HUES64 (cell line): Measurements from ENCODE around the gene ARHGAP26.

ENCODE experiments used
- H3K27ac ChIP-seq: 2 replicates; pipeline ENCODE4 v1.7.0; 2013; ENCODE audit warnings: low read depth, low read length, inconsistent platforms
- H3K27me3 ChIP-seq: 2 replicates; pipeline ENCODE4 v1.6.1; 2013; ENCODE audit warnings: mild to moderate bottlenecking, low read length; ENCODE audit not compliant: insufficient read depth
- H3K36me3 ChIP-seq: 2 replicates; pipeline ENCODE4 v1.6.1; 2013; ENCODE audit warnings: mild to moderate bottlenecking, low read length; ENCODE audit not compliant: insufficient read depth
- H3K4me1 ChIP-seq: 2 replicates; pipeline ENCODE4 v1.6.1; 2013; ENCODE audit warnings: mild to moderate bottlenecking, low read length, moderate library complexity; ENCODE audit not compliant: insufficient read depth
- H3K4me3 ChIP-seq: 2 replicates; pipeline ENCODE4 v1.5.1; 2013; ENCODE audit warnings: mild to moderate bottlenecking, low read length, moderate library complexity
- H3K9ac ChIP-seq: 2 replicates; pipeline ENCODE4 v1.6.1; 2013; ENCODE audit warnings: mild to moderate bottlenecking, low read depth, low read length
- H3K9me3 ChIP-seq: 2 replicates; pipeline ENCODE4 v1.6.1; 2013; ENCODE audit warnings: low read depth, low read length; ENCODE audit not compliant: insufficient read depth
- WGBS: fragments of 150-250, 120-280 bp; methylation state at CpG from one replicate; pipeline ENCODE4 v1.1.7; 2013; ENCODE audit warnings: missing lambda C conversion rate; 5-methylcytosine and 5-hydroxymethylcytosine counted together

The ARHGAP26 gene

DNA sequence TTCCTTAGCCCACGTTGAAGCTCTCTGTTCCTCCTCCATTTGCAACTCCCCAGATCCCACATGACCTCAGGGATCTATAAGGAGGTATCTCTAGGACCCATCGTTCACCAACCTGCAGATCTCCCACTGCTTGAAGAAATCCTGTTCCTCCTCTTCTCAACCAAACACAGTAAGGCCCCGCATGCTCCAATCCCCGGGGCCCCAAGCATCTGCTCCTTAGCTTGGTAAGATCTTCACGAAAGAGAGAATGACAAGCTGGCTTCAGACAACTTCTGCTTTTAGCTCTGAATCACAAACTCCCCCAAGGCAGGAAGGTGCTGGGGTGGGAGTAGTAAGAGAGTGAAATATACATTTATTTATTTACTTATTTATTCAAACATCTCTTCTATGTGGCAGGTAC lies 33.0 kb upstream of the ARHGAP26 start:
- Histone ChIP-seq H3K9ac (no peak overlapping the region), H3K27ac (no peak overlapping the region), H3K36me3 (no peaks in the 10 kb centered on the region), H3K27me3 (no peaks in the 10 kb centered on the region), H3K9me3 (no peaks in the 10 kb centered on the region), H3K4me3 (no peak overlapping the region), H3K4me1 (no peaks in the 10 kb centered on the region)
- 85% methylated on average over 5 of the region's 5 CpGs for WGBS

DNA sequence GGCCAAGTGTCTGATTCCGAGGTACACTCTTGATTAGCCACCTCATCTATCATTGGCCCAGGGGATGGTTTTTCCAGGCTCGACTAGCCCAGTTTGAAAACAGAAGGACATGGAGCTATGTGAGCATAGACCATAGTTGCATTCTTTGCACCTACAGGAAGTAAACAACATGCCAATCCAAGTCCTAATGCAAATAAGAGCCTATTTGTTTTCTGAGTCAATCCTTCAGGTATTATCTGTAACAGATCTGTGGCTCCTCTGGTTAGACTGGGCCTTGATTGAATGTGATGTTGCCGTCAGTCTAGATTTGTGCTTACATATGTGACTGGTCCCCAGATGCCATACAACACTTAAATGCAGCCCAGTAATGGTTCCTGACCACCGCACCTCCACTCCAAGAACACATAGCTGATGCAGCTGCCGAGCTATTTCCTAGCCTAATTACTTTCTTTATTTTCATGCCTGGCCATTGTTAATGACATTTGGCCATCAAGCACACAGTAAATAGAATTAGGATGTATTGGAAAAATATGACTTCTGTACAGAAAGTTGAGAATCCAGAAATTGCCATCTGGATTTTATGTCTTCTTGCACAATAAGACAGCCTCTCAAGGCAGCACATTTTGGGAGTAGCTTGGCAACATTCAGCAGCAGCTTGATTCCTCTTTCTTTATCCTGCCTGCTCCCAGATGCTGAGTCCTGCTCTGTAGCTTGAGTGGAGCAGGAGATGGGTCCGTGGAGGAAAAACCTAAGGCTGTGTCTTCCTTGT lies 29.5 kb upstream of the ARHGAP26 start:
- 89% methylated on average over 6 of the region's 6 CpGs for WGBS

GRCh38 chr5:142743592-142744441 lies 26.4 kb upstream of the ARHGAP26 start:
- Histone ChIP-seq H3K4me1 (peaks cover 14% of the 10 kb centered on the region), H3K9ac (peak overlapping the region; percentile 31; the same call in 1 of the 2 replicates), H3K27me3 (no peaks in the 10 kb centered on the region), H3K9me3 (no peaks in the 10 kb centered on the region), H3K4me3 (no peak overlapping the region), H3K27ac (no peak overlapping the region), H3K36me3 (no peaks in the 10 kb centered on the region; the same call in 1 of the 2 replicates)
- WGBS: 79% methylated on average over 7 of the region's 7 CpGs

More for the DNA sequence above, 29.5 kb upstream of the ARHGAP26 start:
- Histone ChIP-seq H3K9ac (no peak overlapping the region), H3K9me3 (no peaks in the 10 kb centered on the region), H3K27me3 (no peaks in the 10 kb centered on the region), H3K4me1 (peaks cover 14% of the 10 kb centered on the region), H3K4me3 (no peak overlapping the region), H3K27ac (no peak overlapping the region), H3K36me3 (no peaks in the 10 kb centered on the region; the same call in 1 of the 2 replicates)

DNA sequence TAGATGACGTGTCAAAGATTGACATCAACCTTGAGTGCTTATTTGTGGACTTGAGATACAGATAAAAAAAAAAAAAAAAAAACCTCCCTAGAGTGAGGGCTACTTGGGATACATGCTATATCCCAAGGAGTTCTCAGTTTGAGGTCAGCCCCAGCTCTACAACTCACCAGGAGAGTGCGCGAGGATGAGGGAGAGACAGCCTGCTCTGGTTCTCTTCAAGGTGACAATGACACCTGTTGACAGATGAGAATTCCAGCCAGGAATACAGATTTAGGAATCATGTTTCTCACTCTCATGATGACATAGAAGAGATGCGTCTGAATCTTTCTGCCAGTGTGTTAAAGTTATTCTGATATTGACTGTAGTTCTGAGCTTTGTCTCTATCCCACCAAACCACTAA lies 24.9 kb upstream of the ARHGAP26 start:
- WGBS: 93% methylated on average over 3 of the region's 4 CpGs
- Histone ChIP-seq H3K4me3 (no peak overlapping the region), H3K36me3 (no peaks in the 10 kb centered on the region; the same call in 1 of the 2 replicates), H3K9me3 (no peaks in the 10 kb centered on the region), H3K9ac (no peak overlapping the region), H3K27me3 (no peaks in the 10 kb centered on the region), H3K4me1 (peaks cover 14% of the 10 kb centered on the region), H3K27ac (no peak overlapping the region)

DNA sequence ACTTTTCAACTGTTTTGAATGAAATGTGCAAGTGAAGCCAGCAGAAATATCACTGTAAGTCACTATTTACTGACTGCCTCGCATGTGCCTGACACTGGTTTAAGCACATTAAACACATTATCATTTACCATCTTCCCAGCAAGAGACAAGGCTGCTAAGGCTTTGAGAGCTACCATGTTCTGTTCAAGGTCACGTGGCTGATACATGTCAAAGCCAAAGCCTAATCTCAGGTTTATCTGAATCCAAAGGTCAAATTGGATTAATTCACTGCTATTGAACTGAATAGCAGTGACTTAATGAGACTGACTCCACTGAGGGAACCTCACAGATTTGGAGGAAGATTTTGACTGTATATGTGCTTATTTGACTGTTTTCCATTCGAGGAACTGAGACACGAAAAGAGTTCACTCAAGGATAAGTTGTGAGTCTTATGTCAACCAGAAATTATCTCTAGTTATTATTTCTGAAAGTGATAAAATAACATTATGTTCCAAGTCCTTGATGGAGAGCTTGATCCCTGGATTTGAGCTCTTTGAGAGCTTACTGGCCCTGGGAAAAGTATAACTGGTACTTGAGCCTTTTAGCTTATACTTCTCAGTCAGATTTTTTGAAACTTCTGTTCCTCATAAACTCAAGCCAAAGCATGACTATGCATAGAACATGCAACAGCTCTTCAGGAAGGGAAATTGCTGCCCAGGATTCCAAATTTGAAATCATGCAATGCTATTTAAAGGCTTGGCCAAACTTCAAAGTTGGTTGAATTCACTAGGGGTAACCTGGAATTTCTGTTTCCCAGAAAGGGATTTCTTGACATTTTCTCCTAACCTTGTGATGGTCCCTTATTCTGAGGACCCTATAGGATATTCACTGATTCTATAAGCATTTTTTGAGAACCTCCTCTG lies 23.4 kb upstream of the ARHGAP26 start:
- Histone ChIP-seq H3K9ac (no peak overlapping the region), H3K9me3 (no peaks in the 10 kb centered on the region), H3K27me3 (no peaks in the 10 kb centered on the region), H3K27ac (no peak overlapping the region), H3K36me3 (no peaks in the 10 kb centered on the region; the same call in 1 of the 2 replicates), H3K4me1 (peaks cover 14% of the 10 kb centered on the region), H3K4me3 (no peak overlapping the region)
- 93% methylated on average over 4 of the region's 4 CpGs for WGBS

- Histone ChIP-seq H3K4me1 (peaks cover 13% of the 10 kb centered on the region), H3K27me3 (no peaks in the 10 kb centered on the region), H3K27ac (no peak overlapping the region), H3K9me3 (no peaks in the 10 kb centered on the region), H3K4me3 (no peak overlapping the region), H3K9ac (no peak overlapping the region), H3K36me3 (no peaks in the 10 kb centered on the region; the same call in 1 of the 2 replicates)
- WGBS: no CpG with 5 or more reads among the region's 1 CpG
Observed at GRCh38 chr5:142748132-142748531, 22.0 kb upstream of the ARHGAP26 start.

DNA sequence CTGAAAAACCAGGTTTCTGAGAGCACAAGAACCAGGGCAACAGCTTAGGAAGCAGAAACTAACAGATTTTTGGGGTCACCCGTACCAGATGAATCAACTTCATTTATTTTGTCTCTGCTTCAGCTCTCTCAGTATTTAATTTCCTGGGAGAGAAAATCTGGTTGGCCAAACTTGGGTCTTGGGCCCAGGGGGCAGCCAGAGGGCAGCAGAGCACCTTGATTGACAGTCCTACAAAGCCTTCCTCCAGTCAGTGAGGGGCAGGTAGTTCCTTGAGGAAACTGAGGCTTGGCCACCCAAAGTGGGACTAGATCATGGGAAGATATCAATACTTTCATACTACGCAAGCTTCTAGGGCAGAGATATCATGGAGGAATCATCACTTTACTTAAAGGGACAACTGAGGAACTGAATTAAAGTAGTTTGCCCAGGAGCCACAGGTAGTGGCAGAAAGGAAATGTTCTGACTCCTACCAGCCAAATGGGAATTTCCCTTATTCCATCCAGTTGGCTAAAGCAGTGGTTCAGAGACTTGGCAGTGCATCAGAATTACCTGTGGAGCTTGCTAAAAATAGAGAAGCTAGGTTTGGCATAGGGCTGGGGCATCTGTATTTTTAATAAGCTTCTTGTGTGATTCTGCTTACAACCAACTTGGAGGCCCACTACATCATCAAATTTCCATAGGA lies 21.5 kb upstream of the ARHGAP26 start:
- no peaks in the 10 kb centered on the region for H3K27me3 ChIP-seq
- H3K9me3 ChIP-seq: no peaks in the 10 kb centered on the region
- no peak overlapping the region for H3K9ac ChIP-seq
- H3K36me3 ChIP-seq: no peaks in the 10 kb centered on the region; the same call in 1 of the 2 replicates
- 71% methylated on average over 2 of the region's 2 CpGs for WGBS
- no peak overlapping the region for H3K27ac ChIP-seq
- H3K4me3 ChIP-seq: no peak overlapping the region
- peaks cover 7% of the 10 kb centered on the region for H3K4me1 ChIP-seq

DNA sequence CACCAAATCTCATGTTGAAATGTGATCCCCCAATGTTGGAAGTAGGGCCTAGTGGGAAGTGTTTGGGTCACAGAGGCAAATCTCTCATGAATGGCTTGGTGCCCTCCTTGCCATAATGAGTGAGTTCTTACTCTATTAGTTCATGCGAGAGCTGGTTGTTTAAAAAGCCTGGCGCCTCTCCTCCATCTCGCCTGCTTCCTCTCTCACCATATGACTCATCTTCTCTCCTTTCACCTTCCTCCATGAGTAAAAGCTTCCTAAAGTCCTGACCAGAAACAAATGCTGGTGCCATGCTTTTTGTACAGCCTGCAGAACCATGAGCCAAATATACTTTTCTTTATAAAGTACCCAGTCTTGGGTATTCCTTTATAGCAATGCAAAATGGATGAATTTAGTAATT lies 20.9 kb upstream of the ARHGAP26 start:
- no peak overlapping the region for H3K9ac ChIP-seq
- H3K27ac ChIP-seq: no peak overlapping the region
- whole genome bisulfite sequencing: 80% methylated on average over 3 of the region's 3 CpGs

DNA sequence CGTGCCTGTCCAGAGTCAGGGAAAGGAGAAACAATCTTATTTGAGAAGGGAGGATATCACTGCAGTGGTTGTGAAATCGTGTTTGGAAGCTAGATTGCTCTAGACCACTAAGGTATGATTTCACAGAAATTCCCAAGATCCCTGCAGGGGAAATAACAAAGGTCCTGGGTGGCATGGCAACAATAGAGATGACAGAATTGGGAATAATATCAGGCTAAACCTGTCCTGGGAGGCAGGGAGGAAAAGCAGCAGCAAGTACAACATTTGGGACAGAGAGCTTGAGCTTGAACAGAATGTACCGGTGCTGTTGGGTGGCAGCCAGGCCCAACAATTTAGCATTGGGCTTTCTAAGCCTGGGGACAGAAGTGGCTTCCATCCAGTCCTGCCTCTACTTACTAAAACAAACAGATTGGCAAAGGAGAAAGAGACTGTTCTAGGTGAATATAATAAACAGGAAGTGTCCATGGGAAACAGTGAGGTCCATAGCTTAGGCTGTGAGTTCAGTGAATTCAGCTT lies 17.0 kb upstream of the ARHGAP26 start:
- Histone ChIP-seq H3K27ac (no peak overlapping the region), H3K9me3 (no peaks in the 10 kb centered on the region), H3K9ac (no peak overlapping the region), H3K36me3 (no peaks in the 10 kb centered on the region; the same call in 1 of the 2 replicates), H3K4me1 (no peaks in the 10 kb centered on the region; the same call in 1 of the 2 replicates), H3K4me3 (no peak overlapping the region), H3K27me3 (no peaks in the 10 kb centered on the region)
- WGBS: 83% methylated on average over 3 of the region's 3 CpGs

More for the DNA sequence above, 20.9 kb upstream of the ARHGAP26 start:
- no peaks in the 10 kb centered on the region for H3K27me3 ChIP-seq
- H3K4me3 ChIP-seq: no peak overlapping the region
- H3K36me3 ChIP-seq: no peaks in the 10 kb centered on the region; the same call in 1 of the 2 replicates
- H3K9me3 ChIP-seq: no peaks in the 10 kb centered on the region
- peaks cover 1% of the 10 kb centered on the region; the same call in 1 of the 2 replicates for H3K4me1 ChIP-seq

DNA sequence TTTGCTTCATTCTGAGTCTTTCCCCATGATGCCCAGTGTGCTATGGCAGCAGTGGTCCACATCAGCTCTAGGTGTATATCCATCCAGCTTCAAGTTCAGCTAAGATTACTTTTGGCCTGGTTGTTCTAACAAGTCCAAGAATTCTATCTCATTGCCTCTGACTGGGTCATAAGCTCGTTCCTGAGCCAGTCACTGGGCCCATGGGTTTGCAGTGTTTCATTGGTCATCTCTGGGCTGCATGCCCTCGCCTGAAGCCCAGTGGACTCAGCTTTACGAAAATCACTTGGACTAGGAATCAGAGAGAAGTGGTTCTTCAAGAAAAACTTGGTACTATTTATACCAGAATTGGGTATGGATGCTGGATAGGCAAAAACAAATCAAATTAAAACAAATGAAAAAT lies 16.1 kb upstream of the ARHGAP26 start:
- Histone ChIP-seq H3K27me3 (no peaks in the 10 kb centered on the region), H3K9me3 (no peaks in the 10 kb centered on the region), H3K36me3 (no peaks in the 10 kb centered on the region; the same call in 1 of the 2 replicates), H3K4me1 (no peaks in the 10 kb centered on the region; the same call in 1 of the 2 replicates), H3K9ac (no peak overlapping the region), H3K4me3 (no peak overlapping the region), H3K27ac (no peak overlapping the region)
- WGBS: 90% methylated on average over 3 of the region's 3 CpGs
